Posterior vena cava (tissue), 2 donors: ENCODE results near the gene MYO1E. TPM values are rescaled to one million over a fixed set of nuclear protein-coding genes. Genes with fewer than 3 reads are reported as not detected.

Experiments
- DNase-seq: peaks from one replicate; pipeline ENCODE4 v3.0.0-alpha.2; 2020; ENCODE audit warnings: low spot score
- intact Hi-C, 2 donors: fragments of 100-400 bp; cut with DNase I; formaldehyde crosslinking; loops; one replicate each; pipeline versions ENCODE4 v1.14.1 to v1.14.2; 2022 to 2023
- microRNA-seq, 2 donors: library from miRNA; unstranded; fragments of <30 nt; microRNA quantifications; one replicate each; pipeline ENCODE4 v1.2.0, GENCODE V29; 2020 to 2021; ENCODE audit warnings: borderline microRNAs expressed in 2 of 2
- total RNA-seq, 2 donors: library from RNA; stranded (reverse); fragmentation: NEBNext Ultra II Directional; extraction: Animal tissue kit (Norgen Biotek cat#: 25700); gene quantifications; one replicate each; pipeline ENCODE4 v1.2.1, GENCODE V29; 2021
- donor health status: DM: yes; HTN: yes; CAD: no.
- donor health status: DM: yes; HTN: yes; CAD: no.

The MYO1E gene
- total RNA-seq, 2 donors from 2014 or later: 113 to 193 TPM

GRCh38 chr15:59104912-59105732, 267.5 kb downstream of the MYO1E start, which contains the start of gene CCNB2:
Gene CCNB2 (plus strand): TSS chr15:59105146. CDS start chr15:59105269, 123 bp downstream.
- DNase-seq: peak; percentile 96
- intact Hi-C loops: loop anchor here in 1 of 2 donors (10.0 kb wide), 1 partner anchor 620 kb away; no protein-coding TSS in a partner anchor

- intact Hi-C loops: loop anchor here in 1 of 2 donors (10.0 kb wide), 1 partner anchor 620 kb away; no protein-coding TSS in a partner anchor
- DNase-seq: no peak
These were observed 268.1 kb downstream of the MYO1E start for GRCh38 chr15:59104602-59104911.

- intact Hi-C loops: loop anchor here in 1 of 2 donors (10.0 kb wide), 1 partner anchor 56 kb away; no protein-coding TSS in a partner anchor
- DNase-seq: no peak
These were observed 273.4 kb downstream of the MYO1E start for GRCh38 chr15:59099162-59099685.

GRCh38 chr15:59096429-59096828, 276.2 kb downstream of the MYO1E start:
- intact Hi-C loops: loop anchor here in 1 of 2 donors (10.0 kb wide), 1 partner anchor 58 kb away; no protein-coding TSS in a partner anchor
- no peak for DNase-seq

GRCh38 chr15:59094077-59094476, 278.6 kb downstream of the MYO1E start:
- intact Hi-C loops: loop anchor here in 1 of 2 donors (10.0 kb wide), 1 partner anchor 61 kb away; no protein-coding TSS in a partner anchor
- DNase-seq: no peak

GRCh38 chr15:59087731-59088130, 284.9 kb downstream of the MYO1E start:
- DNase-seq: no peak
- intact Hi-C loops: no loop called here

Small RNA genes within 50 kb of the gene (microRNA-seq; reads per million reads assigned to microRNA genes)
- 5.5 to 10.0 reads per million in 2 donors for gene MIR2116

Other genes with a start within 250 kb of the MYO1E start
- not detected for gene LDHAL6B, start 166.0 kb downstream of the MYO1E start, total RNA-seq
- gene FAM81A, start 65.3 kb upstream of the MYO1E start, total RNA-seq: 1 to 10 TPM in 1 of 2 donors, under 1 TPM in 1; 0.90 to 1.7 TPM
- not detected for gene GCNT3, start 238.9 kb upstream of the MYO1E start, total RNA-seq